GM12801 (cell line): Measurements from ENCODE around the gene MUC5AC.

ENCODE experiments used
- CTCF ChIP-seq: IDR thresholded peaks from one replicate; pipeline ENCODE4 v1.5.1; 2011; ENCODE audit warnings: control low read depth; ENCODE audit not compliant: insufficient read length; ENCODE audit errors: extremely low read depth

MUC5AC gene

GRCh38 chr11:1119604-1120146 is 38.1 kb upstream of the MUC5AC start:
- TF ChIP-seq CTCF = no peak

- no peak for TF ChIP-seq CTCF
Measured at GRCh38 chr11:1120532-1121330, 37.0 kb upstream of the MUC5AC start.

- TF ChIP-seq CTCF = no peak
Measured at GRCh38 chr11:1121331-1121812, 36.4 kb upstream of the MUC5AC start.

- TF ChIP-seq CTCF = no peak
Measured at GRCh38 chr11:1121813-1122663, 35.7 kb upstream of the MUC5AC start.

GRCh38 chr11:1122664-1123002 is 35.1 kb upstream of the MUC5AC start:
- no peak for TF ChIP-seq CTCF

GRCh38 chr11:1123970-1124369 is 33.8 kb upstream of the MUC5AC start:
- TF ChIP-seq CTCF = no peak

GRCh38 chr11:1125803-1126202 is 31.9 kb upstream of the MUC5AC start:
- TF ChIP-seq CTCF = no peak
